ENCODE results near the gene GOLM1.

The GOLM1 gene

GRCh38 chr9:86093788-86094555 is 5.4 kb downstream of the GOLM1 start:
- no peak for DNase-seq (ENCODE audit: low read depth, low spot score)
- ChIA-PET CTCF (no interaction called here), POLR2A (no interaction called here)
- no peak overlapping the region for H3K4me3 ChIP-seq (ENCODE audit: low read depth, low read length)
- TF ChIP-seq, protein P1, sequence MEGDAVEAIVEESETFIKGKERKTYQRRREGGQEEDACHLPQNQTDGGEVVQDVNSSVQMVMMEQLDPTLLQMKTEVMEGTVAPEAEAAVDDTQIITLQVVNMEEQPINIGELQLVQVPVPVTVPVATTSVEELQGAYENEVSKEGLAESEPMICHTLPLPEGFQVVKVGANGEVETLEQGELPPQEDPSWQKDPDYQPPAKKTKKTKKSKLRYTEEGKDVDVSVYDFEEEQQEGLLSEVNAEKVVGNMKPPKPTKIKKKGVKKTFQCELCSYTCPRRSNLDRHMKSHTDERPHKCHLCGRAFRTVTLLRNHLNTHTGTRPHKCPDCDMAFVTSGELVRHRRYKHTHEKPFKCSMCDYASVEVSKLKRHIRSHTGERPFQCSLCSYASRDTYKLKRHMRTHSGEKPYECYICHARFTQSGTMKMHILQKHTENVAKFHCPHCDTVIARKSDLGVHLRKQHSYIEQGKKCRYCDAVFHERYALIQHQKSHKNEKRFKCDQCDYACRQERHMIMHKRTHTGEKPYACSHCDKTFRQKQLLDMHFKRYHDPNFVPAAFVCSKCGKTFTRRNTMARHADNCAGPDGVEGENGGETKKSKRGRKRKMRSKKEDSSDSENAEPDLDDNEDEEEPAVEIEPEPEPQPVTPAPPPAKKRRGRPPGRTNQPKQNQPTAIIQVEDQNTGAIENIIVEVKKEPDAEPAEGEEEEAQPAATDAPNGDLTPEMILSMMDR (IDR thresholded peaks at IDR 0.05; ENCODE audit: insufficient read depth, low read length, missing control alignments) = no peak

GRCh38 chr9:86091477-86091876 is 7.9 kb downstream of the GOLM1 start:
- H3K4me3 ChIP-seq (ENCODE audit: low read depth, low read length) = no peak overlapping the region
- CTCF ChIA-PET = no interaction called here
- TF ChIP-seq, protein P1 (IDR thresholded peaks at IDR 0.05; ENCODE audit: insufficient read depth, low read length, missing control alignments) = no peak
- DNase-seq (ENCODE audit: low read depth, low spot score) = no peak
- POLR2A ChIA-PET = no interaction called here

GRCh38 chr9:86082870-86083269 is 16.5 kb downstream of the GOLM1 start:
- POLR2A ChIA-PET = no interaction called here
- DNase-seq (ENCODE audit: low read depth, low spot score) = no peak
- CTCF ChIA-PET = no interaction called here
- no peak overlapping the region for H3K4me3 ChIP-seq (ENCODE audit: low read depth, low read length)
- TF ChIP-seq, protein P1 (IDR thresholded peaks at IDR 0.05; ENCODE audit: insufficient read depth, low read length, missing control alignments) = no peak

DNA sequence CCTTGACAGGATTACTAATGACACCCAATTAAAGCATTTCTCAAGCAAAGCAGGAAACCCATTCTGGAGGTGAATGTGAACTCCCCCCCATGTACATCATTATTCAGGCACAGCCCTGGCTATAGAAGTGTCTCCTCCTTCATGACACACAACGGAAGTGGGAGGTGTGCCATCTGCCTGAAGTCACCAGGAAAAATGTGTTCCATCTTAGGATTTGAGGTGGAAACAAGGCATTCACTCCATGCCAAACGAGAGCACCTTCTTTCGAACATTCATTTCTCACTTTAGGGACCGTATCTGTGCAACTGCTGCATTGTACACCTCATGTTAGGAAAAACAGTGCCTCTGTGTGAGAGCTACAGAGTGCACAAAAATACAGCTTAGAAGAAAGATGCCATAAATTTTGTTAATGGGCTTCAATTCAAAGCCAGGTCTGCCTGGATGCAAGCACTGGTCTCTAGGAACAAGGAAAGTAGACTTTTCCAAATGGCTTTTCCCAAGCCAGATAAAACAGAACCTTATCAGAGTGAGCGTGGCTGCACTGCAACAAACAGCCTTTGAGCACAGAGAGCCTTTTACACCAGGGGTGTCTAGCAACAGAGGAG is 19.4 kb downstream of the GOLM1 start:
- no peak for DNase-seq (ENCODE audit: low read depth, low spot score)
- TF ChIP-seq, protein P1 (IDR thresholded peaks at IDR 0.05; ENCODE audit: insufficient read depth, low read length, missing control alignments) = no peak
- POLR2A ChIA-PET = no interaction called here
- CTCF ChIA-PET = interaction anchor here (1.2 kb wide), 1 partner anchor 9 kb away, joined by 3 read pairs; no protein-coding TSS in a partner anchor
- H3K4me3 ChIP-seq (ENCODE audit: low read depth, low read length) = no peak overlapping the region

- H3K4me3 ChIP-seq (ENCODE audit: low read depth, low read length) = no peak overlapping the region
- ChIA-PET POLR2A (no interaction called here), CTCF (interaction anchor here (1.2 kb wide), 1 partner anchor 9 kb away, joined by 3 read pairs; no protein-coding TSS in a partner anchor)
- DNase-seq (ENCODE audit: low read depth, low spot score) = no peak
- TF ChIP-seq, protein P1 (IDR thresholded peaks at IDR 0.05; ENCODE audit: insufficient read depth, low read length, missing control alignments) = no peak
Measured at GRCh38 chr9:86079421-86079831, 19.9 kb downstream of the GOLM1 start.

GRCh38 chr9:86078731-86079130 is 20.6 kb downstream of the GOLM1 start:
- ChIA-PET CTCF (interaction anchor here (1.2 kb wide), 1 partner anchor 8 kb away, joined by 3 read pairs; no protein-coding TSS in a partner anchor), POLR2A (no interaction called here)
- DNase-seq (ENCODE audit: low read depth, low spot score) = no peak
- H3K4me3 ChIP-seq (ENCODE audit: low read depth, low read length) = no peak overlapping the region
- TF ChIP-seq, protein P1 (IDR thresholded peaks at IDR 0.05; ENCODE audit: insufficient read depth, low read length, missing control alignments) = no peak

Measured in AG04449 (cell line).